ENCODE data around the gene NOS1.

NOS1 gene

GRCh38 chr12:117334051-117334450, 27.4 kb downstream of the NOS1 start:
- no peak overlapping the region for H2AK5ac ChIP-seq (ENCODE audit: low read length)
- no peak overlapping the region for H2BK5ac ChIP-seq (ENCODE audit: low read depth, low read length, poor library complexity)
- no peaks in the 10 kb centered on the region for H3K79me1 ChIP-seq (ENCODE audit: low read length)
- H3K27ac ChIP-seq (ENCODE audit: low read depth, low read length): no peak overlapping the region
- no peak overlapping the region for H3K9ac ChIP-seq (ENCODE audit: low read length)
- H3K18ac ChIP-seq (ENCODE audit: low read length): no peak overlapping the region
- no peaks in the 10 kb centered on the region for H3K36me3 ChIP-seq (ENCODE audit: control insufficient read depth in 1 of 2, insufficient read depth in 2 of 2, low read length in 2 of 2)
- no peak for DNase-seq
- H3K4me1 ChIP-seq (ENCODE audit: control insufficient read depth in 1 of 2, insufficient read depth in 2 of 2, low read length in 2 of 2): no peaks in the 10 kb centered on the region
- H3K4ac ChIP-seq (ENCODE audit: low read depth, low read length): no peak overlapping the region
- WGBS (ENCODE audit: extremely low coverage, insufficient coverage, insufficient read length): no CpG with 5 or more reads among the region's 3 CpGs
- no peak overlapping the region for H2BK12ac ChIP-seq (ENCODE audit: low read length)
- H4K8ac ChIP-seq (ENCODE audit: low read depth, low read length): no peak overlapping the region
- no peaks in the 10 kb centered on the region for H3K79me2 ChIP-seq (ENCODE audit: control insufficient read depth, insufficient read depth, low read length, poor library complexity)
- no peak overlapping the region for H4K12ac ChIP-seq (ENCODE audit: low read depth, low read length)
- H2BK120ac ChIP-seq (ENCODE audit: insufficient read depth, low read length, poor library complexity): no peak overlapping the region
- no peak overlapping the region for H3K14ac ChIP-seq (ENCODE audit: low read length)
- H3K23ac ChIP-seq (ENCODE audit: low read length): no peak overlapping the region
- no peak overlapping the region for H3K4me3 ChIP-seq (ENCODE audit: low read depth, low read length)
- no peak overlapping the region for H4K91ac ChIP-seq (ENCODE audit: low read depth, low read length)
- H3K9me3 ChIP-seq (ENCODE audit: insufficient read depth, low read depth, low read length): no peaks in the 10 kb centered on the region
- H3K4me2 ChIP-seq (ENCODE audit: low read length): no peak overlapping the region
- H2AFZ ChIP-seq (ENCODE audit: insufficient read depth, low read length, poor library complexity): no peak overlapping the region
- no peaks in the 10 kb centered on the region for H3K27me3 ChIP-seq (ENCODE audit: insufficient read depth, low read length)

GRCh38 chr12:117333331-117333881, 28.0 kb downstream of the NOS1 start:
- H3K4me2 ChIP-seq (ENCODE audit: low read length): no peak overlapping the region
- no peak overlapping the region for H2BK5ac ChIP-seq (ENCODE audit: low read depth, low read length, poor library complexity)
- no peak overlapping the region for H4K91ac ChIP-seq (ENCODE audit: low read depth, low read length)
- WGBS (ENCODE audit: extremely low coverage, insufficient coverage, insufficient read length): no CpG with 5 or more reads among the region's 13 CpGs
- DNase-seq: no peak
- H2BK12ac ChIP-seq (ENCODE audit: low read length): no peak overlapping the region
- no peak overlapping the region for H3K4me3 ChIP-seq (ENCODE audit: low read depth, low read length)
- H3K9me3 ChIP-seq (ENCODE audit: insufficient read depth, low read depth, low read length): no peaks in the 10 kb centered on the region
- no peaks in the 10 kb centered on the region for H3K4me1 ChIP-seq (ENCODE audit: control insufficient read depth in 1 of 2, insufficient read depth in 2 of 2, low read length in 2 of 2)
- H3K79me1 ChIP-seq (ENCODE audit: low read length): no peaks in the 10 kb centered on the region
- no peak overlapping the region for H3K18ac ChIP-seq (ENCODE audit: low read length)
- no peak overlapping the region for H3K9ac ChIP-seq (ENCODE audit: low read length)
- H3K79me2 ChIP-seq (ENCODE audit: control insufficient read depth, insufficient read depth, low read length, poor library complexity): no peaks in the 10 kb centered on the region
- H3K14ac ChIP-seq (ENCODE audit: low read length): no peak overlapping the region
- no peaks in the 10 kb centered on the region for H3K27me3 ChIP-seq (ENCODE audit: insufficient read depth, low read length)
- H2AFZ ChIP-seq (ENCODE audit: insufficient read depth, low read length, poor library complexity): no peak overlapping the region
- no peak overlapping the region for H2BK120ac ChIP-seq (ENCODE audit: insufficient read depth, low read length, poor library complexity)
- H3K23ac ChIP-seq (ENCODE audit: low read length): no peak overlapping the region
- no peak overlapping the region for H3K27ac ChIP-seq (ENCODE audit: low read depth, low read length)
- no peak overlapping the region for H3K4ac ChIP-seq (ENCODE audit: low read depth, low read length)
- H4K12ac ChIP-seq (ENCODE audit: low read depth, low read length): no peak overlapping the region
- no peak overlapping the region for H2AK5ac ChIP-seq (ENCODE audit: low read length)
- H3K36me3 ChIP-seq (ENCODE audit: control insufficient read depth in 1 of 2, insufficient read depth in 2 of 2, low read length in 2 of 2): no peaks in the 10 kb centered on the region
- no peak overlapping the region for H4K8ac ChIP-seq (ENCODE audit: low read depth, low read length)

- Histone ChIP-seq H3K27ac (ENCODE audit: low read depth, low read length) (no peak overlapping the region), H4K8ac (ENCODE audit: low read depth, low read length) (no peak overlapping the region), H3K9me3 (ENCODE audit: insufficient read depth, low read depth, low read length) (no peaks in the 10 kb centered on the region), H4K12ac (ENCODE audit: low read depth, low read length) (no peak overlapping the region), H2BK120ac (ENCODE audit: insufficient read depth, low read length, poor library complexity) (no peak overlapping the region), H2BK12ac (ENCODE audit: low read length) (no peak overlapping the region), H4K91ac (ENCODE audit: low read depth, low read length) (no peak overlapping the region), H3K18ac (ENCODE audit: low read length) (no peak overlapping the region), H2AK5ac (ENCODE audit: low read length) (no peak overlapping the region), H2BK5ac (ENCODE audit: low read depth, low read length, poor library complexity) (no peak overlapping the region), H3K9ac (ENCODE audit: low read length) (no peak overlapping the region), H3K23ac (ENCODE audit: low read length) (no peak overlapping the region), H2AFZ (ENCODE audit: insufficient read depth, low read length, poor library complexity) (no peak overlapping the region), H3K4me2 (ENCODE audit: low read length) (no peak overlapping the region), H3K36me3 (ENCODE audit: control insufficient read depth in 1 of 2, insufficient read depth in 2 of 2, low read length in 2 of 2) (no peaks in the 10 kb centered on the region), H3K4me1 (ENCODE audit: control insufficient read depth in 1 of 2, insufficient read depth in 2 of 2, low read length in 2 of 2) (no peaks in the 10 kb centered on the region), H3K4ac (ENCODE audit: low read depth, low read length) (no peak overlapping the region), H3K27me3 (ENCODE audit: insufficient read depth, low read length) (no peaks in the 10 kb centered on the region), H3K79me2 (ENCODE audit: control insufficient read depth, insufficient read depth, low read length, poor library complexity) (no peaks in the 10 kb centered on the region), H3K79me1 (ENCODE audit: low read length) (no peaks in the 10 kb centered on the region), H3K4me3 (ENCODE audit: low read depth, low read length) (no peak overlapping the region), H3K14ac (ENCODE audit: low read length) (no peak overlapping the region)
- WGBS (ENCODE audit: extremely low coverage, insufficient coverage, insufficient read length): no CpG with 5 or more reads among the region's 5 CpGs
- no peak for DNase-seq
Measured at GRCh38 chr12:117331691-117332090, 29.7 kb downstream of the NOS1 start.

GRCh38 chr12:117330441-117331113, 30.8 kb downstream of the NOS1 start:
- no peak overlapping the region for H3K4me2 ChIP-seq (ENCODE audit: low read length)
- no peak overlapping the region for H3K14ac ChIP-seq (ENCODE audit: low read length)
- H3K4ac ChIP-seq (ENCODE audit: low read depth, low read length): no peak overlapping the region
- H2AK5ac ChIP-seq (ENCODE audit: low read length): no peak overlapping the region
- H2BK5ac ChIP-seq (ENCODE audit: low read depth, low read length, poor library complexity): no peak overlapping the region
- H3K27me3 ChIP-seq (ENCODE audit: insufficient read depth, low read length): no peaks in the 10 kb centered on the region
- no peak overlapping the region for H2BK12ac ChIP-seq (ENCODE audit: low read length)
- no peak overlapping the region for H3K23ac ChIP-seq (ENCODE audit: low read length)
- H3K79me1 ChIP-seq (ENCODE audit: low read length): no peaks in the 10 kb centered on the region
- DNase-seq: no peak
- no peaks in the 10 kb centered on the region for H3K4me1 ChIP-seq (ENCODE audit: control insufficient read depth in 1 of 2, insufficient read depth in 2 of 2, low read length in 2 of 2)
- H3K9ac ChIP-seq (ENCODE audit: low read length): no peak overlapping the region
- H3K18ac ChIP-seq (ENCODE audit: low read length): no peak overlapping the region
- no peak overlapping the region for H3K27ac ChIP-seq (ENCODE audit: low read depth, low read length)
- no peaks in the 10 kb centered on the region for H3K79me2 ChIP-seq (ENCODE audit: control insufficient read depth, insufficient read depth, low read length, poor library complexity)
- H3K36me3 ChIP-seq (ENCODE audit: control insufficient read depth in 1 of 2, insufficient read depth in 2 of 2, low read length in 2 of 2): no peaks in the 10 kb centered on the region
- WGBS (ENCODE audit: extremely low coverage, insufficient coverage, insufficient read length): no CpG with 5 or more reads among the region's 27 CpGs
- H4K12ac ChIP-seq (ENCODE audit: low read depth, low read length): no peak overlapping the region
- H2BK120ac ChIP-seq (ENCODE audit: insufficient read depth, low read length, poor library complexity): no peak overlapping the region
- H2AFZ ChIP-seq (ENCODE audit: insufficient read depth, low read length, poor library complexity): no peak overlapping the region
- no peak overlapping the region for H4K91ac ChIP-seq (ENCODE audit: low read depth, low read length)
- no peaks in the 10 kb centered on the region for H3K9me3 ChIP-seq (ENCODE audit: insufficient read depth, low read depth, low read length)
- H4K8ac ChIP-seq (ENCODE audit: low read depth, low read length): no peak overlapping the region
- H3K4me3 ChIP-seq (ENCODE audit: low read depth, low read length): no peak overlapping the region

Data from trophoblast cell (in vitro differentiated cells and primary cell).